ENCODE data around the gene DIS3L2.
"Not testable (repeated sequence)": the region's sequence is repeated elsewhere in the genome, so short reads cannot be mapped to it uniquely, and the experiment has no call there.

DIS3L2 gene

GRCh38 chr2:232381204-232382031 lies 419.9 kb downstream of the DIS3L2 start:
- DNase-seq (ENCODE audit: low read depth in 2 of 2, low spot score in 1 of 2) = not testable (repeated sequence)

GRCh38 chr2:232382331-232383225 lies 421.1 kb downstream of the DIS3L2 start:
- no peak for DNase-seq (ENCODE audit: low read depth in 2 of 2, low spot score in 1 of 2)

- no peak for DNase-seq (ENCODE audit: low read depth in 2 of 2, low spot score in 1 of 2)
Observed at GRCh38 chr2:232384466-232384865, 423.0 kb downstream of the DIS3L2 start.

GRCh38 chr2:232385058-232385457 lies 423.5 kb downstream of the DIS3L2 start:
- not testable (repeated sequence) for DNase-seq (ENCODE audit: low read depth in 2 of 2, low spot score in 1 of 2)

GRCh38 chr2:232385660-232386489 lies 424.4 kb downstream of the DIS3L2 start:
- no peak for DNase-seq (ENCODE audit: low read depth in 2 of 2, low spot score in 1 of 2)

GRCh38 chr2:232386490-232386739 lies 424.9 kb downstream of the DIS3L2 start:
- no peak for DNase-seq (ENCODE audit: low read depth in 2 of 2, low spot score in 1 of 2)

All from stimulated activated CD8-positive, alpha-beta memory T cell treated with anti-CD3 and anti-CD28 coated beads, Interleukin-4, amount 100 ng/mL, for 1 hour (primary cell).